ENCODE measurements around the gene RNF175.

Gene RNF175

DNA sequence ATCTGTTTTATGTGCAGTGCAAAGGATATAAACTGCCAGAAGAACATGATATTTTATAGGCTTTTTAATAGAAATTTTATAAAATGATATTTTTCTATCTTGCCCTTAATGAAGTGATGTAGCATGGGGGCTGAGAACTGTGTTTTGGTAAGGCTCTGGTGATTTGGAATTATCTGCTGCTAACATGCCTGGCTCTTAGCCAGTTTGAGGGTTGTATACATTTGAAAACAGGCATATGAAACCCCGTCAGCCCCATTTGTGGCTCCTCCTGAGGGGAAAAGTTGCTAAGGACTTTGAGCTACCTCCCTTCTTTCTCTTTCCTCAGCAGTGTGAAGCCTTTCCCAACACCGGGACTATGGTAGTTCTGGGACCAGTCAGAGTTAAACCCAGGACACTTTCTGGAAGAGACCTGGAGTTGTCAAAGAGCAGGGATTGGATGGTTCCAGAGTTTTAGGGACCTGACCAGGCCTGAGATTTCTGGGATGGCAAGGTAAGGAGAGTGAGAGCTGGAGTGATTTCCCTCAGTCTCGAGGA lies 24.4 kb upstream of the RNF175 start:
- no peak for DNase-seq (ENCODE audit: low spot score)

DNA sequence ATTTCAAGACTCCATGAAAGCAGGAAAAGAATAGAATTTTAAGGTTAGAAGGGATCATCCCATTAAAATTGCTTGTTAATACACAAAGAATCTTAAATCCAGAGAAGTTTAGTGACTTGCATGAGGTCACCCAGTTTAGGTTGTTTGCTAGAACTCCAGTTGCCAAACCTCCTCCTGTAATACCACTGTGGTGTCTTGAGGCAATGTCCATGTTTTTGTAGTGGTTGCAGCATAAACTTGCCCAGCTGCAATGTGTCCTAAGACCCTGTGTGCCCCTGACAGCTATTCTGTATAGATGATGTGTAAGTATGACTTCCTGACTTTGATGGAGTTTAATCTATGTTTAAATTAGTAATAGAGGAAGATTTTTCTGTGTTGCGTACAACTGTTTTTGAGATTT lies 22.8 kb upstream of the RNF175 start:
- DNase-seq (ENCODE audit: low spot score): no peak

DNA sequence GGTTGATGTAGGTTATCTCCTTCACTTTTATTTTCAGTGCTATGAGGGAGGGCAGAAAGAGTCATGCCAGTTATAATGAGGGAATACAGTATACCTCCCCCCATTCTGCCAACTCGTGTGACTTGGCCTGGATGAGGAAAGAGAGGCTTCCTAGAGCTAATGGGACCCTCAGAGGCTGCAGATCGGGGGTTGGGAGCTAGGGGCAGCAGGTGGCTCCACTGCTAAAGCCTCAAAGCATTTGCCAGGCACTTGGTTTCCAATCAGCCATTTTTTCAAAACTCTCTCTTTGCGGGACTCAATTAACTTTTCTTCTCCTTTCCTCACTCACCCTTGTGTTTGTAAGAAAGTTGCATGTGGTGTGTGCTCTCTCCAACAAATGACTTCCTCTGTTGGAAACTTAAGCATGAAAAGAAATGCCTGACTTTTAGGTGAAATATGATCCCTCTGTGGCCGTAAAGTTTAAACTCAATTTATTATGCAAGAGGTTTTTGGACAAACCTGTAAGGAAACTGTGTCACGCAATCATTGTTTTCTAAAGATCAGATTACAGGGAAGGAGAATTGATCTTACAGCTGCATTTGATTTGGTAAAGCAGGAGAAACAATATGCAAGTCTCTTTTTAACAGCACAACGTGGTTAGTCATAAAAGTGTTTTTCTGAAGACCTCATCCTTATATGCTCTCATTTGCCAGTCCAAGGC lies 22.0 kb upstream of the RNF175 start:
- DNase-seq (ENCODE audit: low spot score): no peak

DNA sequence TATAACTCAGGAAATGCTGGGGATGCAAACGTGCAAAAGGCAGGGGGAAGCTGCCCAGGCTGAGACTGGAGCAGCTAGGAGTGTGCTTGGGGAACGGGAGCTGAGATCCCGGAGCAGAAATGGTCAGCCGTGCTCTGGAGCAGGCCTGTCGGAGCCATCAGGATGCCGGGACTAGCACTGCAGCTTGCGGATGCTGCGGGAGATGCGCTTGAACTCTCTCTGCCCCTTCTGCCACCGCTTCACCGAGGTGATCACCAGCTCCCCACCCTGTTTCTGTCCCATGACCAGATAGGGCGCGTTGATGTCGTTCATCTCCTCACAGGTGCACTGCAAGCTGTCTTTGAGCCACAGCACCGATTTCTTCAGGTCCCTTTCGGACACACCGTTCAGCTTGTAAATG lies 21.5 kb upstream of the RNF175 start:
- no peak for DNase-seq (ENCODE audit: low spot score)

DNA sequence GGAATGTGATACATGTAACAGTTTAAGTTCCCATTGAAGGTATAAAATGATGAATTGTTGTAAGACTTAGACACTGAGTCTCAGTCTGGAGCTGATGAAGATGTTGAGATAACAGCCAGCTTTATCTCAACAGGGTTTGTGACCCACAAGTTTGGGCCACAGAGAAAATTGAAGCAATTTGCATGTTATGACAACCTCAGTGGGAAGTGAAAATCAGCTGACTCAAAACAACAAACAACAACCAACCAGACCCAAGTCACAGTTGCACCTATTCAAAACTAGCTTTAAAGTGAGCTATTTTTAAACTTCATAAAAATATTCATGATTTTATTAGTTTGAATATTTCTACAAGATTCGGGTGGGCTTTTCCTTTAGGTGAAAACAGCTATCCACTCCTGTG lies 21.1 kb upstream of the RNF175 start:
- no peak for DNase-seq (ENCODE audit: low spot score)

DNA sequence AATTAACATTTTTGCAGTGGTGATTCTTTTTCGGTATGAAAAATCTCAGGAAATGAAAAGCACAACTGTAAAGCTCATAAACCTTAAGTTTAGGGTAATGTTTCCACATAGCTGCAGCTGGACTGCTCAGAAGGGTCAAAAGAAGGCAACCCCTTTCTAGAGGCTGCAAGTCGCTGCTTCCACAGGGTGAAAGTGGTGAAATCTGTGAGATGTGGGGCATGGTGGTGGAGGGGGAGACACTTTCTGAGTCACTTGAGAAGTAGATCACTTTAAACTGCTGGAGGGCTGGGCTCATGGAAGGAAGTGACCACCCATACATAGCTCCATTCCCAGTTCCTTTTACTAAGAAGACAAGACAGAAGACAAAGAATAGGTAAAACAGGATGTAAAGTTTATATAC lies 20.4 kb upstream of the RNF175 start:
- no peak for DNase-seq (ENCODE audit: low spot score)

DNA sequence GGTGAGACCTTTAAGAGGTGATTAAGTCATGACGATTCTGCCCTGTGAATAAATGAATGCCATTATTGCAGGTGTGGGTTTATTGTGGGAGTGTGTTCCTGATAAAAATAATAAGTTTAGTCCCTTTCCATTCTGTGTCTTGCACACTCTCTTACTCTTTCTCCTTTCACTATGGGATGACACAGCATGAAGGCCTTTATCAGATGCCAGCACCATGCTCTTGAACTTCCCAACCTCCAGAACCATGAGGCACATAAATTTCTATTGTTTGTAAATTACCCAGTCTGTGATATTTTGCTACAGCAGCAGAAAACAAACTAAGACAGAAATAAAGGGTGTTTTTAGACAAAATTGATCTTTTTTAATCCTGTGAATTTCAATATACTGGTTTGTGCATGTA lies 18.6 kb upstream of the RNF175 start:
- DNase-seq (ENCODE audit: low spot score): no peak

DNA sequence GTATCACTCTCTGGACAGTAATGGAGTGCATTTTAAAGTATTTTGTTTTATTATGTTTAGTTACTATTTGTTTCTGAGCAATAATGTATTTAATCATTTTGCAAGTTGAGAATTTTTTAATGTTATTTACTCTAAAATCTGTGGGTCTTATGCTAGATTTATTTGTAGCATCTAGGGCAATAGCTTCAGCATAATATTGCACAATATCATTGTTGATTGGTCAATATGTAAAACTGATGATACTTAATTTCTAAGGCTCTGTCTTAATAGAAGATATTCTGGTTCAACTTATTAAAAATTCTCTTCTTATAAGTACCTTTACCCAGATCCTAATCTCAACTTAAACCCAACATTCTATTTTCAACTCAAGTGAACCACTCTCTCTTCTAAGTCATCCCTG lies 17.6 kb upstream of the RNF175 start:
- DNase-seq (ENCODE audit: low spot score): no peak

DNA sequence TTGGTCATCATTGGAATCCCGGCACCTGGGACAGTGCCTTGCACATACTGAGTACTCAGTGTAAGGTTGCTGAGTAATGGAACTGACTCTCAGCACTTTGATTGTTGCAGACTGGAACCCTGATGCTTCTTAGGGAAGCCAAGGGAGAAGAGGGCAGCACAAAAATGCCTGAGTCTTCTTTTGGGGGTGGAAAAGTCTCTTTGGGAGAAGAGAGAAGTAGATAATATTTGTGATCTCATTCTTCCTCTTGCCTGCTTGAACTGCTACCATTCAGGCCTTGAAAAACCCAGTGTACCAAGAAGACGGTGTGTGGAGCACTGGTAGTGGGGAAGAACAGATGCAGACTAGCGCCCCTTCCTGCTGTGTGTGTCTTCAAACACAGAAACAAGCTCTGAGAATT lies 16.8 kb upstream of the RNF175 start:
- no peak for DNase-seq (ENCODE audit: low spot score)

DNA sequence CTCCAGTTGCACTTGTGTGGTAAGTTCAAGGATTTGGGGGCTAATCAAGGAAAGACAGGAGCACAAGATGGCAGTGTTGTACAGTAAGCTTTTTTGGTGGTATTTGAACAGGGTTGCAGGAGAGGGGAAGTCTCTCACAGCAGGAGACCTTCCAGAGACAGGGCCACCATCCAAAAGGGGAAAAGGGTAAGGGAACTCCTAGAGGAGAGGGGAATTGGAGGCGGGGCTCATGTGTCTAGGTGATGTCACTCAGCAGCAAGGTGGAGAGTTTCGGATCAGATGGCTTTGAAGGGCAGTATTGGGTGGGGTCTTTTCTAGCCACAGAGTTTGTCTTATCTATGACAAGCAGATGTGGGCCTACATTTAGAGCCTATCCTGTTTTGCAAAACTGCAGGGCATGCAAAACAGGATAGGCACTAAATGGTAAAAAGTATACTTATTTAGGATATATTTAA lies 13.4 kb upstream of the RNF175 start:
- DNase-seq (ENCODE audit: low spot score): no peak

DNA sequence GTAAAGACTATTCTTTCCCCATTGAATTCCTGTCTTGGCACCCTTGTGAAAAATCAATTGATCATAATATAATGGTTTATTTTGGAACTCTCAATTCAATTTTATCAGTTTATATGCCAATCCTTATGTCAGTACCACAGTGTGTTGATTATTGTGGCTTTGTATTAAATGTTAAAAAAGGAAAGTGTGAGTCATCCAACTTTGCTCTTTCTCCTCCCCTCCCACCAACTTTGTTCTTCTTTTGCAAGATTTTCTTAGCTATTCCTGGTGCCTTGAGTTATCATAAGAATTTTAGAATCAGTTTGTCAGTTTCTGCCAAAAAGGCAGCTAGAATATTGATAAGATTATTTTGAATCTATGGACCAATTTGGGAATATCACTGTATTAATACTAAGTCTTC lies 11.2 kb upstream of the RNF175 start:
- DNase-seq (ENCODE audit: low spot score): no peak

DNA sequence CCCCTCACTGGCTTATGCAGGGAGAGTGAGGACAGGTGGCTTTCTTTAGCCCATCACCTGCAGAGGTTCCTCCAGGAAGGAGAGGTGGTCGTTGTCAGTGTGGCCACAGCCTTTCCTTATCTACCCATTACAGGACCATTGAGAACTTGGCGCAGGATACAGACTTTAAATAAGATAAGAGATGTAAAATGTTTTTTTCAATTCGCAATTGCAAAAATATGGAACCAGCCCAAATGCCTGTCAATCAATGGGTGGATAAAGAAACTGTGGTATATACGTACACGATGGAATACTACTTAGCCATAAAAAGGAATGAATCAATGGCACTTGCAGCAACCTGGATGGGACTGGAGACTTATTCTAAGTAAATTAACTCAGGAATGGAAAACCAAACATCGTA lies 6.9 kb upstream of the RNF175 start:
- no peak for DNase-seq (ENCODE audit: low spot score)

DNA sequence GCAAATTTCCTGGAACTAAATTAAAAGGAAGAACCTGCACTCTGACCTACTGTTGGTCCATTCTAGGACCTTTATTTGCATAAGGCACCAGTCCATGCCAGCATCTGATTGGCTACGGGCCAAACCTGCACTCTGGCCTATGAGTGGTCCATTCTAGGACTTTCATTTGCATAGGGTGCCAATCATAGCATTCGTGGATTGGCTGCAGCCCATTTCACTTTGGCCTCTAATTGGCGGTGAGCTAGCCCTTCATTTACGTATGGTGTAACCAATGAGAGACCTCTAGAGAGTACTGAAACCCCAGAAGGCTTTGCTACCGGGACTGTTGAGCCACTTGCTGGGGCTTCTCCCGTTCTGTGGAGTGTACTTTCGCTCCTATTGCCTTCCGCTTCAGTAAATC lies 6.1 kb upstream of the RNF175 start:
- no peak for DNase-seq (ENCODE audit: low spot score)

DNA sequence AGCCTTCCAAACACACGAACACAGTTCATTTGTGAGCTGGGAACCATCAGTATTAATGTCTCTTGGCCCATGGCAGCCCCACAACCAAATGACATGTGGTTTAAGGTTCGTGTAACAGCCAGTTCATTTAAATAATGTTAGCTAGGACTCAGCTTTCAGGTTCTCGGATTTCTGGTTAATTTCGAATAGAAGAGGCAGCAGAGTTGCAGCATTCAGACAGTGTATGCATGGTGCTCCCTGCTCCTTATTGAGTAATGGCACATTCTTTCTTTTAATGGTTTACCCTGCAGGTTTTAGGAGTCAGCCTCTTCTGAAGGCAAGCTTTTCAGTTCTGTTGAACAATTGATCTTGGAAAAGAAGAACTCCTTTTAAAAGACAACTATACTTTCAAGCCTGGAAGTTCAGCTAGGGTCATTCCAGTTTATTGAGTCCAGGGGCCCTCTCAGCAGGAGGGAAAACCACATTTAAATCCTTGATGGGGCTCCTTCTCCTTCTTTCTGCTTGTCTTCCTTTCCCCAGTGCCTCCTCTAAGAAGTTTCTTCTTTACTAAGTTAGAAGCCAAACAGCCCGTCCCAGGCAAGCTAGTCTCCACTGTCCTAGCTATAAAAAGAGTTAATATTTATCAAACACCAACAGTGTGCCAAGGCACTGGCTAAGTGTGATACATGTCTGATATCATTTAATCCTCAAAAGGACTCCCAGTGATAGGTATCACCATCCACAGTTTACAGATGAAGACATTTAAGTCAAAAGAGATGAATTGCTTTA lies 5.0 kb upstream of the RNF175 start:
- no peak for DNase-seq (ENCODE audit: low spot score)

DNA sequence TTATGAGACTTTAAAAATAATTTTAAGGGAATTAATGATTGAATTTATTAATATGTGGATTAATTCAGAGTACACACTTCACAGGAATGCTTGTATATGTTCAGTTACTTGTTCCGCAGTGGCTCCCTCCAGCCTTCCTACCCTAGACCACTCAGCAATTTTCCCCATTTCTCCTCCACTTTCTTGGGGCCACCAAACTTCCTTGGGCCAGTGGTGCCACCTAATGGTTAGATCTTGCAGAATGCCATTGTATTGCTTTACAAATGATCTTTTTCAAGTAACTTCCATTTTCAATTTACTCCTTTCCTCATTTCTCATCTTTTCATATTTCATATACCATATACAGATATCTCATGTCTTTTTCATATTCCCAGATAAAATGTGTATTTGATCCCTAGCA lies 3.6 kb upstream of the RNF175 start:
- no peak for DNase-seq (ENCODE audit: low spot score)

DNA sequence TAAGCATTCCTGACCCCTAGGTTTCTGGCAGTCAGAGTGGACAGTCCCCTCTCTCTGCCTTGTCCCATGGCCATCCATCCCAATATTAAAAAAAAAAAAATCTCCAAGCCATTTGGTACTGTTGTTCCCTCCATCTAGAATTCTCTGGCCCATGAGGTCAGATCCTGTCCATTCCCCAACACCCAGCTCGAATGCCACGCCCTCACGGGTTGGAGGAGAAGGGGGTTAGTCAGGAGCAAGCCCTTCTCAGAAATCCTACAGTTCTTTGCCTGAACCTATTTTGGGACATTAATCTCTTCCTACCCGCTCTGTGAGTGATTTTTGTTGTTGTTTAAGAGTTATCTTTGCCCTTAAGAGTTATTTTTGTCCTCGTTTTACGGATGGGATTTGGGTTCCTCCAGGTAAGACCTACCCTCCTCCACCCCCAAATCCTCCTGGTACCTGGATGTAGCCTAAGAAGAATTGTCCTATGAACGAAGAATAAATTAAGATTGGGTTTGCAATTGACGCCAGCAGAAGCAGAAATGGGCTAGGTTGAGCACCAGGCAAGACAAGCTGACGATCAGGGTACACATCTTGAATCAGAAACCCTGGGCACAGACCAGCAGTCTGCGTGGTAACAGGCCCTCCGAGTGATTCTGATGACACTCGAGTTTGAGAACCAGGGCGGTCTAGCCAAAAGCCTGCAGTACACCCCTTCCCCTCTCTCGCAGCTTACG lies 977 bp downstream of the RNF175 start:
- no peak for DNase-seq (ENCODE audit: low spot score)

DNA sequence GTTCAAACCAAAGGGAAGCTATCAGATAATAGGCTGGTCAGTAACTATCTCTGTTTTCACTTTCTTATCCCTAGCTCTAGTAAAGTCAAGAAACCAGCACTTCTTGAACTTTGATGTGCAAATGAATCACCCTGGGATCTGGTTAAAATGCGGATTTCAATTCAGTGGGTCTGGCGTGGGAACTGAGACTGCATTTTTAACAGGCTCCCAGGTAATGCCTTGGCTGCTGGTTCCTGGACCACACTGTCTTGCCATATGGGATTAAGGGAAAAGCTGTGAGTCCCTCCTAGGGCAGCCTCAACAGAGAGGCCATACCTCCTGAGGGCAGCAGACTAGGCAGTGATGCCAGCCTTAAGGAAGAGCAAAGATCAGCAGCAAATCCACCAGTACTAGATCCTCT lies 1.7 kb downstream of the RNF175 start:
- no peak for DNase-seq (ENCODE audit: low spot score)

DNA sequence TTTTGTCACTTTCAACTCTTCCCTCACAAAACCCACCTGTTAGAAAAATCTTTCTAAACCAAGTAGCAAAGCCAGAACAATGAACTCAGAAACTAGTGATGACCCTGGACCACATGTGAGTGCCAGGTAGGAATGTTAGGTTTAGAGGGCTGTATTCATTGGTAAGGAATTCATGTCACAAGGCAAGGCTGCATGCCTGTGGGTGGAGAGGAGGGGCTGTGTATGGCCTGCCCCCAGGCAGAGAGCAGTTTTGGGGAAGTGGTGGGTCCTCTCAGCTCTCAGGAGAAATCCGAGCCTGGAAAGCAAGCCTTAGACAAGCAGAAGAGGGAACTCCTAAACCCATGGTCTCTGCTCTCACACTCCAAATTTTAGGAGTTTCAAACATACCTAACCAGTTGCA lies 2.4 kb downstream of the RNF175 start:
- DNase-seq (ENCODE audit: low spot score): no peak

DNA sequence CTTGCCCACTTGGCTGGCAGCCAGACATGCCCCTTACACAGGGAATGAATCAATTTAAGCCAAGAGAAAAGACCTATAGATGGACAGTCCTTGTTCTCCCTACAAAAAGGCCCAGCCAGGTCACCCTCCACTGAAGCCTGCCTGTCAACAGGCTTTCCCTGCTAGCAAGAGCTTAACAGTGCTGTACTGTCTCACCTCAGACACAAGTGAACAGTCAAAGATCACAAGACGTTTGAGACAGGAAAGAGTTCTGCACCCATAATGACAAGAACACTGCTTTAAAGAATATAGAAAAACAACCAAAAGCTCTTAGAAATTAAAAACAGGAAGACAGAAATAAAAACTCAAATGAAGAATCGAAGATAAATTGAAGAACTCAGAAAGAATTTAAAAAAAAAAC lies 4.6 kb downstream of the RNF175 start:
- DNase-seq (ENCODE audit: low spot score): no peak

DNA sequence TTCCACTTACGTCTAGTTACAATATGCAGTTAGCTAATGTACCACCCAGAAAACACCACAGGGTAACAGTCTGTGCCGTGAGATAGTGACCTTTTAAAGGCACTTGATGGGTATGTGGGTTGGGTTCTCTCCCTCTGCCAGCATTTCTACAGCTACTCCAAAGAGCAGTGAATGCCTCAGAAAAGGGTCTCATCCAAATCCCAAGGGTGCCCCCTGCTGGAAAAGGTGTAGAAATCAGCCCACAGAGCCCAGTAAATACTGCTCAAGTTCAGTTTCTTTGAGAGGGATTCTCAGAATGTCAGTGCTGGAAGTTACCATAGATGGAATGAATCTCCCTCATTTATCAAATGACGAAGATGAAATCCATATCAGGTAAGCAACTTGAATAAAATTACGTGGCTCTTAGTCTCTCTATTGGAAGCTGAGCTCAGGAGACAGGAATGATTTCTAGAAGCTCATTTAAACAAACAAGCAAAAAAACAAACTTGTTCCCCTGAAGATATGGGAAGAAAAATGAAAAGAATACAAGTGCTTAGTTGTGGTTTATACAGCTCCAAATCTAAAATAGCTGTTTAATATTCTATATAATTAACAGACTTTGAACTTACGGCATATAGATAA lies 9.5 kb downstream of the RNF175 start:
- DNase-seq (ENCODE audit: low spot score): peak; percentile 73

DNA sequence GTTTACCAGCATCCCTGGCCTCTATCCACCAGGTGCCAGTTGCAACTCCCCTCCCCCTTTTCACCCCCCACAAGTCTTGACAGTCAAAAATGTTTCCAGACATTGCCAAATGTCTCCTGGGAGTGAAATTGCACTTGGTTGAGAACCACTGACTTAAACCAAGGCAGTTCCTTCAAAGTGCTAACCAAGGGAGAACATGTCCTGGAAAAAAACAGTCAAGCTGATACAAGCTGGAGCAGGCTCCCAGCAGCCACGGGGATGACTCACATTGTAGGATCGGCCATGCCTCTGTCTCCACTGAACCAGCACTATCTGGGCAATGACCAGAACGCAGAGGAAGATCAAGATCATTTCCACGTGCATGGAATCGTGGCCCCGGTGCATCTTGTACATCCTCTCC lies 11.4 kb downstream of the RNF175 start:
- no peak for DNase-seq (ENCODE audit: low spot score)

DNA sequence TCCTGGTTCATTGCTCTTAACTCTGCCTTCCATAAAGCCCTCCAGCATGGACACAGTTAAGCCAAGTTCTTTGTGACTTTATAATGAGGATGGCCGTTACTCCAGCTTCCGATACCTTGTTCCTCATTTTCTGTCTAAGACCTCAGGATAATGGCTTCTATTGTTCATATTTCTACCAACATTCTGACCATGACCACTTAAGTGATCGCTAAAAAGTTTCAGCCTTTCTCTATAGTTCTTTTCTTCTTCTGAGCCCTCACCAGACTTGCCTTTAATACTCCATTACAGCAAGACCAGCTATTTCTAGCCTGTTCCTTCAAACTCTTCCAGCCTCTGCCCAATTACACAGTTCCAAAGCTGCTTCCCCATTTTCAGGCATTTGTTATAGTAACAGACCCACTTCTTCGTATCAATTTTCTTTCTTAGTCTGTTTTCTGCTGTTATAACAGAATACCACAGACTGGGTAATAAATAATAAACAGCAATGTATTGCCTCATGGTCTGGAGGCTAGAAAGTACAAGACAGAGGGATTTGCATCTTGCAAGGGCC lies 12.3 kb downstream of the RNF175 start:
- DNase-seq (ENCODE audit: low spot score): no peak

Measured in activated CD4-positive, alpha-beta T cell treated with anti-CD3 and anti-CD28 coated beads, Interleukin-2, Interleukin-4, amounts not matched to agents 100 ng/mL and 50 ng/mL, durations not matched to agents 16 hours and 8 hours (primary cell).